Neural progenitor cell (in vitro differentiated cells): ENCODE data around the gene PTPRT.

Experiments used
- CTCF ChIP-seq: fragments of 200-600 bp; sonication (generic); IDR thresholded peaks from 2 replicates; pipeline ENCODE4 v1.5.1; 2017; ENCODE audit warnings: antibody characterized with exemption, mild to moderate bottlenecking
- EZH2 ChIP-seq: fragments of 200-600 bp; sonication (generic); IDR thresholded peaks from 2 replicates; pipeline ENCODE4 v1.6.1; 2017; ENCODE audit warnings: antibody characterized with exemption, mild to moderate bottlenecking, moderate library complexity
- EZH2phosphoT487 ChIP-seq: fragments of 200-600 bp; sonication (generic); IDR thresholded peaks from 2 replicates; pipeline ENCODE4 v1.6.1; 2017; ENCODE audit warnings: antibody characterized with exemption

GRCh38 chr20:42589976-42590639 lies 599.6 kb downstream of the PTPRT start:
- TF ChIP-seq EZH2phosphoT487 = no peak
- TF ChIP-seq CTCF = no peak
- TF ChIP-seq EZH2 = no peak
